Stimulated activated CD8-positive, alpha-beta memory T cell treated with anti-CD3 and anti-CD28 coated beads, Interleukin-2, amount 100 ng/mL, for 1 hour (primary cell): ENCODE results near the gene F2R.

Experiments used
- DNase-seq, 2 donors: peaks; one replicate each; pipeline ENCODE4 v3.0.0-alpha.2; 2020; ENCODE audit warnings: low read depth in 2 of 2

F2R gene

DNA sequence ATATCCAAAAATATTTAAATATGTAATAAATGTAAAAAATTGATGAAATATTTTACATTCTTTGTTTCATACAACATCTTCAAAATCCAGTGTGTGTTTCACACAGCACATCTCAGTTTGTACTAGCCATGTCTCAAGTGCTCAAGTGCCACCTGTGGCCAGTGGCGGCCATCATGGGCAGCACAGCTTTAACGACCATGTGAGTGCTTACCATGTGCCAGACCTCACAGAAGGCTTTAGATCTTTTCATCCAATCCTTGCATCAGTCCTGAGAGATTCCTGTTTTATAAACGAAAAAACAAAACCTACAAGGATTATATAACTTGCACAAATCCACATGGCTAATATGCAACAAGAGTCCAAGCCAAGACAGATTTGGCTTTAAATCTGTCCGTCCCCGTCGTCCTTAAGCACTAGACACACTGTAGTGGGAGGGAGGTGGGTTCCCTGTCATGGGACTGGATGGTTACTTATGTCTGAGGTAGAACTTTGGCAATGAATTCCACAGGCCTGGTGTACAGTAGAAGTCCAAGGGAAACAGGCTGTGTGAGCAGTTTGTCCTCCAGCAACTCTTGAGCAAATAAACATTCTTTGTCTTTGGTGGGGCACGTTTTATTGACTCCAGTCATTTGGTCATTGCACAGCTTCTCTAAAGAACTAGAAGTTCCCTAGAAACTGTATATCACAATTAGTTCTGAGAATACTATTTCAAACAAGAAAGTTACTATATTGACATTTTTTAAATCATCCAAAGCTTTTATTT is 25.0 kb upstream of the F2R start:
- no peak for DNase-seq

DNA sequence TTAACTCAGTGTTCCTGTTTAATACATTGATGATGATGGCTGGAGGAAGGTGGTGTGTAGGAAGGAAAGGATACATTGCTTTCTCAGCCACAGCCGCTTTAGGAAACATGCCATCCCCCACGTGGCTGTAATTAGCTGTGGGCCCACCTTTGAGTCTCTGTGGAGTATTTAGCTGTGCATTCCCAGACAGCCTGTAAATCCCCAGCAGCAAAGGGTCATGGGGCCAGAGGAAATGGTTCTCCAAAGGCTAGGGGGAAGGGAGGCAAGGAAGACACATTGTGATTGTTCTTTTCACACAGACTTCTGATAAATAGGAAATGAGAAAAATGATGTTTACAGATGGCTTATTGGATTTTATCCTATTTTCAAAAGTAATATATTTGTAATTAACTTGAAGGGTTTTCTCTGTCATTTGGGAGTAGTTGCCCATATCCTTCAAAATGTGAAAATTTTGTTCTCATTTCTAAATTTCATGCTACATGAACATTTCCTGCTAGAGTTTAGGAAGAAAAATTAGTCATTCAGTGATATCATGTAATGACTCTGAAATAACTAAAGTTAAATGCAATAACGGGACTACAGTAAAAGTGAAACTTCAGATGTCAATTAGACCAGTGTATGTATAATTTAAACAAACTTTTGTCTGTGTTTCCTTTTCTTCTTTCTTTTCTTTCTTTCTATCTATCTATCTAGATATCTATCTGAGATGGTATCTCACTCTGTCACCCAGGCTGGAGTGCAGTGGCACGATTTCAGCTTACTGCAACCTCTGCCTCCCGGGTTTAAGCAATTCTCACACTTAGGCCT is 24.3 kb upstream of the F2R start:
- DNase-seq: no peak

- DNase-seq: no peak
Measured at GRCh38 chr5:76692274-76692540, 23.7 kb upstream of the F2R start.

GRCh38 chr5:76692651-76693050 is 23.3 kb upstream of the F2R start:
- DNase-seq: no peak

DNA sequence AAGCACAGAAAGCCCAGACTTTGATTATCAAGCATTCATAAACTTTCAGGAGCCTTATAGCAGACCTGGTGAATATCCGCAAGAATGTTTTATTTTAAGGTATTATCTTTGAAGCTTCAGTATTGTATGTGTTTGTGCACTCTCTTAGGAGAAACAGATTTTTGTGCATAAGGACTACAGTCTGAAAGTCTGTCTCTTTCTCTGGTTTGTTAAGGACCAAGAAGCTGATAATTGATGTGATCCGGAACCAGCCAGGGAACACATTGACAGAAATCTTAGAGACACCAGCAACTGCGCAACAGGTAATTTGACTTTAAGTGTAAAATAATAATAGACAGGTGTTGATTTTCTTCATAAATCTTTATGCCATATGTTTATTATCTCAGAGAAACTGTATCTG is 22.8 kb upstream of the F2R start:
- no peak for DNase-seq

DNA sequence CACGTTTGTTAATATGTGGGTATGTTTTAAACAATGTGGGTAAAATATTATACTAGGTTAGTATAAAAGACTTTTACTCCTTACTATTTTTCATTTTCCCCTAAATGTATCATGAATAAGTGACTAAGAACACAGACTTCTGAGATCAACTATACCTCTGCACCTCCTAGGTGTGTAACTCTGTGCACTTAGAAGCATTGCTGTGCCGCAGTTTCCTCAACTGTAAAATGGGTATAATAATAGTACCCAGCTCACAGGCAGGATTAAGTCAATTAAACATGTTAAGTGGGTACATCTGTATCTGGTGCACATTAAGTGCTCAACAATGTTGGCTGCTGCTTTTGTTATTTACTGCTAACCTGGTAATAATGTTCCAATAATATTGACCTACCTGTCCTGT is 21.6 kb upstream of the F2R start:
- no peak for DNase-seq

- DNase-seq: no peak
Measured at GRCh38 chr5:76695346-76695745, 20.6 kb upstream of the F2R start.

- DNase-seq: no peak
Measured at GRCh38 chr5:76696251-76696650, 19.7 kb upstream of the F2R start.

- no peak for DNase-seq
Measured at GRCh38 chr5:76697670-76698069, 18.3 kb upstream of the F2R start.

DNA sequence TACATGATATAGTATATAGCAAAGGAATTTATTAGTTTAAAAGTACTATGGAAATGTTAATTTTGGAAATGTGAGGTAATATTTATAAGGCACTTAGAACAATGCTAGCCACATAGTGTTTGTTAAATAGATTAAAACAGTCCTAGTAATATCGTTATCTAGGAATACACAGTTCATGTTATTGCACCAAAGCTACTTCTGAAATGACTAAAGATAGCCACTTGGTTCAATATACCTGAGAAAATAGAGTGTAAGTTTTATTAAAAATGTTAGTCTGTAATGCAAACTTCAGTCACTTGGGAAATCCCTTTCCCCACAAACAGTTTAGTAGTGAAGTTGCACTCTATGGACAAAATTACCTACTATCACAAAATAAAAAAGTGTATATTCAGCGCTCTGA is 15.4 kb upstream of the F2R start:
- no peak for DNase-seq

DNA sequence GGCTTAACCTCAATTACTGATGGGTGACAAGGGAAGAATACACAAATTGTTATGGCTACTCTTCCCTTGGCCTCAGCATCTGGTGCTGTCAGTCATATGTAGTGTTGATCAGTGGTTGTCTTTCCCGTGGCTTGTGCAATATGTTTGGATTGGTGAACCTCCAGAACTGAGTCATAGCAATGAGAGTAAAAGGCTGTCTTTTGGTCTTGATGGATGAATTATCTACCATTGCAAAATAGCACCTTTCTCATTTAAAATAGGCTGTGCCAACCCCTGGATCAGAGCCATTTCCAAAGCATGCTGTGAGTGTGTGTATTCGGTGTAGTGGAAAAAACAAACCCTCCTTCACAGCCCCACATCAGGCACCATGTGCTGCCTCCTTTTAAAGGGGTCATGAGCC is 14.6 kb upstream of the F2R start:
- DNase-seq: no peak

DNA sequence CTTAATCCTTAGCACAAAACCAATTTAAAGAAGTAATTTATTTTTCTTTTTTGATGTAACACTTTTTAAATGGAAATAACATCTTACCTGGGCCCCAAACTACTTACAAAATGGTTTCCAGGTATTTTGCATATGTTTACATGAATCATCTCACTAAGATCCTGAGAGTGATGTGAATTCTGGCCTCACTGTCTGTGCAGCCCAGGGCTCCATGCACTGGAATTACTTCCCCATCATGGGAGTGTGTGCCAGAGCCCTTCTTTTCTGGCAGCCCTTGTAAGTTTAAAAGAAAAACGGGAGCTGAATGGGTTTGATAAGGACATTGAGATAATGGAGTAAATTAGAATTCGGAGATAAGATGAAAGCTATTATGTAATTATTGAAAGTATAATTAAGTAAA is 12.2 kb upstream of the F2R start:
- DNase-seq: no peak

- DNase-seq: no peak
Measured at GRCh38 chr5:76704131-76704663, 11.7 kb upstream of the F2R start.

- no peak for DNase-seq
Measured at GRCh38 chr5:76705574-76705973, 10.4 kb upstream of the F2R start.

DNA sequence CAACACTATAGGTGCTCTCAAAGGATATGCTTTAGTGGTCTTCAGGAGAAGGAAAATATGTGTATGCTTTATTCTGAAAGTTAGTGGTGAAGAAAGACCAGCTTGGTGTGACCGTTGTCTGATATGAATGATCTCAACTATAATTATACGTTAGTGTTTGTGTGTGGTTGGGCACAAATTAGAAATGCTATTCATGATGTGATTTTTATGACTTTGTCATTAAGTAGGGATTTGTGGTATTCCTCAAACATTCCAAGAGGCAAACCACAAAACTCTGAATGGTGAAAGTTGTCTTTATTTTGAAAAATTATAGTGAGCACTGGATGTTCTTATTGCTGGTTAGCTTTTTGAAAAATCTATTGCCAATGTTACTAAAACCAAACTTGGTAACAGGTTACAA is 6.2 kb upstream of the F2R start:
- DNase-seq: no peak

DNA sequence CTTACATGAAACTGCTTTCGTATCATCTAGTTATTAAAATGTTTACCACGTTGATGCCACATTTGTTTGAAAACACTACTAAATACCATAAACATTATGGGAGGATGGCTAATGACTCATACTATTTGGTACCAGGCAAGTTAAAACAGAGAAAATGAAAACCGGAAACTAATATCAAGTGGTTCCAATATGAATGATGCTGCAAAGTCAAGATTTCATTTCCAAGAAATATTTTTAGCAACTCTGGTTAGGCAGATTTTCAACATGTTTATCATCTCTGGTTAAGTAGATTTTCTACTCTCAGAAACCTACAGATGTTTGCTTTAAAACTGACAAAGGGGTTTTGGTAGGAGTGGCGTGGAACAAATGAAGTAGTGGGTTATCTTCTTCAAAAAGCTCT is 4.9 kb upstream of the F2R start:
- no peak for DNase-seq

DNA sequence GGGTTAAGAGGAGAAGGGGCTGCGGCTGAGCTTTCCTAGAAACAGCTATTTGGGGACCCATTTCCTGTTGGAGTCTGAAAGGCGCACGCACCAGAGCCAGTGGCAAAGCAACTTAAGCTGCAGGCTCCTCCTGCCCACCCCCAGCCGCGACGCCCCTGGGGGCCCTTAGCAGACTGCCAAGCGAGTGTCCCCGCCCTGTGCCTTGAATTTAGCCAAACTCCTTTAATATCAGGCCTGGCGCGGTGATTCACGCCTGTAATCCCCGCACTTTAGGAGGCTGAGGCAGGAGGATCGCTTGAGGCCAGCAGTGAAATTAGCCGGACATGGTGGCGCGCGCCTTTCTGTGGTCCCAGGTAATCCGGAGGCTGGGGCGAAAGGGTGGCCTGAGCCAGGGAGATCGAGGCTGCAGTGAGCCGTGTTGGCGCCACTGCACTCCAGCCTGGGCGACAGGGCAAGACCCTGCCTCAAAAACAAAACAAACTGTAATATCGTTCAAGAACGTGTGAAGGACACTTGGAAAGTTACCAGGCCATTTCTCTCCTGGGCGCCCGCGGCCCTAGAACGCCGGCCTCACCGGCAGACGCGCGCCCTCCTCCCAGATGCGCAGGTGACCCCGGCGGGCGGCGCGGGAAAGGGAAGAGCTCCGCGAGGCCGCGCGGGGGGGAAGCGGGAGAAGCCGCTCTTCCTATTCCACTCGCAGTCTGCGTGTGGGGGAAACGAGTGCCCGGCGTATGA is 1.0 kb upstream of the F2R start:
- DNase-seq: no peak

DNA sequence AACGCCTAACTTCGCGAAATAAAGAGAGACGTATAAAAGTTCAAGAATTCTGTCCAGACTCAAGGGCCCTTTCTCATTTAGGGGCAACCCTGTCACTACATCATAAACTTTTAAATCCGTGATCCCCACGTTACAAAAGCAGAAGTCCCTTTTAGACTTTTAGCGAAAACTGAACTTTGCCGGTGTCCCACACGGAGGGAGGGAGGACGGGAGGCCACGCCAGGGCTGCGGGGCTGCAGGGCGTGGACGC is 515 bp upstream of the F2R start:
- no peak for DNase-seq

DNA sequence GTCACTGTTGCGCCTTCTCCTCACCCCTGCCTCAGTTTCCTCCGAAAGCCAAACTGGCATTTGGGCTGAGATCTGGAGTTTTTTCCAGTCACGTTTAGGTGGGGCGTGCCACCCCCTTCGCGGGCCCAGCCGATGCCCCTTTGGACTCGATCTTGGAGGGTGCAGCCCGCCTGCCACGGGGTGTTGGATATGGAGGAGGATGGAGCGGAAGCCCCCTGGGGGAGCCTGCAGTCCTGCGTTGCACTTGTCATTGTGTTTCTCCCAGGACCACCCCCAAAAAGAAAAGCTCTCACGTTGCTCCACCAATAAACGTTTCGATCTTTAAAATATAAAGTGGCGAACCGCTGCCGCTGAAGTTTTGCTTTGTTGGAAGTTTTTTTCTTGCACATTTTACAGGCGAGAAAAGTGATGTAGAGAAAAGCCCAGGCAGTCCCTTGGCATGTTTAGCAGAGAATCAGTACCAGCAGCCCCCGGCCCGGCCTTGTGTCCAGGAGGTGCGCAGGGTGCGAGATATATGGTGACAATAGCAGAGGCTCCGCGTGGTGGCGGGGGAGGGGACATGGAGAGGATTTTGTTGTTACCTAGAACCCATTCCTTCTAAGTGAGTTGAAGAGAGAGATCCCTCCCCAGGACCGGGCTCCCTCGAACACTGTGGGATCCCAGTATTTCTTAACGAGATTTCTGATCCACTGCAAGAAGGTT is 681 bp downstream of the F2R start:
- DNase-seq: no peak

DNA sequence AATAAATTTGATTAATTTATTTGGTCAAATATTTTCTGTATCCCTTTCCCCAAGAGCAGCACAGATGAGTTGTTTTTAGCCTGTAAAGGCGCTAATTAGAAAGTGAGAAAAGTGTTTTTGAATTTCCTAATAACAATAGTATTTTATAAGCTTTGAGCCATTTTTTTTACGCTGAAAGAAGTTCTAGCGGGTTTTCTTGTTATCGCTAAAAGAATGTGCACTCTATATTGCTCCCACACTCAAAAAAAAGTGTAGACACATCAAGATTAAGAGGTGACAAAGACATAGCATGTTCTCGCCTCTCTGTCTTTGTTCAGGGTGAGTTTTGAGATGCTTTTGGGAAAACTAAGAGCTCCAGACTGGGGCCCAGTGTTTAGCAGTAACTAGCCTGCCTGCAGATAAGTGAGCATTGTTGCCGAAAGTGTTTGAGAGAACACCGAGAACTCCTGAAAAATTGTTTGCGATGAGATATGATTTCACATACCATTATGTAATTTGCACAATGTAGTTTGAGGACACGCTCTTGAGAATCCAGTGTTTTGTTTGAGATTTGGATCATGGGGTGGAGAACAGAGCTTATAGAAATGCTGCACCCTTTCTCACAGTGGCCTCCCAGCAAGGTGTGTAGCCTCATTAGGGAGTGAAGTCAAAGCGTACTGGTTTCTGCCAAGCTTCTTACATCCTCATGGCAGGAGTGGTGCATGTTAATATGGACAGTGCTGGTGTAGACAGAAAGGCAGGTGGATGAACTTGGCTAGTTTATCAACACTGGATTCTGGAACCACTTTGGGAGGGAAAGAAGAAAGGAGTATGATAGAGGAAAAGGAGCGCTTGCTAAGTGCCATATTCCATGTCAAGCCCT is 1.5 kb downstream of the F2R start:
- no peak for DNase-seq

GRCh38 chr5:76718381-76718832 is 2.5 kb downstream of the F2R start:
- no peak for DNase-seq
